Neural cell (in vitro differentiated cells): ENCODE results near the gene HMGCS2. TPM values are rescaled to one million over a fixed set of nuclear protein-coding genes. Genes with fewer than 3 reads are reported as not detected.

ENCODE experiments used
- H2AFZ ChIP-seq: fragments of 200-600, 300-800 bp; sonication (generic), shearing (Covaris generic); 2 replicates; pipeline ENCODE4 v1.6.0; 2014; ENCODE audit warnings: low read depth, mild to moderate bottlenecking, antibody characterized with exemption, low read length, moderate library complexity
- H3F3A ChIP-seq: fragments of 200-600 bp; shearing (Covaris generic); 2 replicates; pipeline ENCODE4 v1.6.1; 2016; ENCODE audit warnings: mild to moderate bottlenecking, moderate library complexity, mixed read lengths, antibody characterized with exemption, low read length; ENCODE audit not compliant: insufficient read depth, poor library complexity, severe bottlenecking
- H3K27ac ChIP-seq: fragments of 200-600, 300-800 bp; sonication (generic), shearing (Covaris generic); 2 replicates; pipeline ENCODE4 v1.5.1; 2014; ENCODE audit warnings: mild to moderate bottlenecking, low read length, moderate library complexity
- H3K27me3 ChIP-seq: fragments of 300-800, 200-600 bp; sonication (generic), shearing (Covaris generic); 2 replicates; pipeline ENCODE4 v1.6.0; 2014; ENCODE audit warnings: mild to moderate bottlenecking, low read depth, low read length, moderate library complexity; ENCODE audit not compliant: insufficient read depth
- H3K36me3 ChIP-seq: fragments of 300-800, 200-600 bp; sonication (generic), shearing (Covaris generic); 2 replicates; pipeline ENCODE4 v1.5.1; 2014; ENCODE audit warnings: mild to moderate bottlenecking, antibody characterized with exemption, low read length, moderate library complexity; ENCODE audit not compliant: insufficient read depth
- H3K4me2 ChIP-seq: fragments of 300-800, 200-600 bp; sonication (generic), shearing (Covaris generic); 2 replicates; pipeline ENCODE4 v1.6.0; 2014; ENCODE audit warnings: mild to moderate bottlenecking, low read length
- H3K4me3 ChIP-seq: fragments of 300-800, 200-600 bp; sonication (generic), shearing (Covaris generic); 2 replicates; pipeline ENCODE4 v1.5.1; 2014; ENCODE audit warnings: mild to moderate bottlenecking, low read length, moderate library complexity
- H3K79me2 ChIP-seq: fragments of 200-600 bp; shearing (Covaris generic); replicated peaks from 2 replicates; pipeline ENCODE4 v1.6.0; 2014; ENCODE audit warnings: mild to moderate bottlenecking, low read length, moderate library complexity; ENCODE audit not compliant: insufficient read depth
- H3K9ac ChIP-seq: fragments of 300-800, 200-600 bp; sonication (generic), shearing (Covaris generic); 2 replicates; pipeline ENCODE4 v1.6.1; 2016; ENCODE audit warnings: mild to moderate bottlenecking, low read length, mixed read lengths
- H3K9me2 ChIP-seq: fragments of 200-600 bp; shearing (Covaris generic); 2 replicates; pipeline ENCODE4 v1.6.1; 2016; ENCODE audit warnings: mild to moderate bottlenecking, low read length, mixed read lengths; ENCODE audit not compliant: insufficient read depth
- H3K9me3 ChIP-seq: fragments of 200-600, 300-800 bp; sonication (generic), shearing (Covaris generic); 2 replicates; pipeline ENCODE4 v1.6.1; 2016; ENCODE audit warnings: mild to moderate bottlenecking, mixed run types, low read length, moderate library complexity, mixed read lengths
- H4K20me1 ChIP-seq: fragments of 200-600 bp; shearing (Covaris generic); 2 replicates; pipeline ENCODE4 v1.6.1; 2016; ENCODE audit warnings: mild to moderate bottlenecking, mixed run types; ENCODE audit not compliant: insufficient read depth
- EP300 ChIP-seq: fragments of 450-650 bp; conservative IDR thresholded peaks from 2 replicates; pipeline ENCODE4 v1.6.1; 2014; ENCODE audit warnings: antibody characterized with exemption, mild to moderate bottlenecking, moderate library complexity; ENCODE audit not compliant: poor library complexity, severe bottlenecking
- EZH2 ChIP-seq: fragments of 200-600, 300-800 bp; shearing (Covaris generic), sonication (generic); IDR thresholded peaks from 2 replicates; pipeline ENCODE4 v1.6.1; 2014; ENCODE audit warnings: antibody characterized with exemption, low read length, borderline replicate concordance, mild to moderate bottlenecking; ENCODE audit not compliant: insufficient read depth, poor library complexity, severe bottlenecking
- MXI1 ChIP-seq: fragments of 450-650 bp; conservative IDR thresholded peaks from 2 replicates; pipeline ENCODE4 v1.6.1; 2014; ENCODE audit warnings: antibody characterized with exemption, mild to moderate bottlenecking; ENCODE audit not compliant: poor library complexity, severe bottlenecking
- POLR2AphosphoS5 ChIP-seq: IDR thresholded peaks from 2 replicates; pipeline ENCODE4 v1.6.1; 2012
- RAD21 ChIP-seq: fragments of 450-650 bp; conservative IDR thresholded peaks from 2 replicates; pipeline ENCODE4 v1.6.1; 2014; ENCODE audit warnings: antibody characterized with exemption, mild to moderate bottlenecking, moderate library complexity
- REST ChIP-seq: IDR thresholded peaks from 2 replicates; pipeline ENCODE4 v1.6.1; 2012; ENCODE audit warnings: borderline replicate concordance
- SMC3 ChIP-seq: fragments of 450-650 bp; conservative IDR thresholded peaks from 2 replicates; pipeline ENCODE4 v1.6.1; 2014; ENCODE audit warnings: antibody characterized with exemption, mild to moderate bottlenecking, moderate library complexity; ENCODE audit not compliant: poor library complexity
- TAF1 ChIP-seq: IDR thresholded peaks from 2 replicates; pipeline ENCODE4 v1.6.1; 2012; ENCODE audit warnings: low read depth
- polyA plus RNA-seq: library from polyadenylated mRNA; depleted of rRNA; stranded (reverse); fragments of >200 nt; gene quantifications from 2 replicates; pipeline ENCODE4 v1.2.3, GENCODE V29; 2014
- TF ChIP-seq, protein P1 (sequence below): fragments of 450-650 bp; IDR thresholded peaks from 2 replicates; pipeline ENCODE4 v1.5.1; 2014; ENCODE audit warnings: antibody characterized with exemption, mild to moderate bottlenecking, moderate library complexity; ENCODE audit not compliant: poor library complexity, severe bottlenecking

HMGCS2 gene
- polyA plus RNA-seq, 1 donor from 2014 or later, result not detected

DNA sequence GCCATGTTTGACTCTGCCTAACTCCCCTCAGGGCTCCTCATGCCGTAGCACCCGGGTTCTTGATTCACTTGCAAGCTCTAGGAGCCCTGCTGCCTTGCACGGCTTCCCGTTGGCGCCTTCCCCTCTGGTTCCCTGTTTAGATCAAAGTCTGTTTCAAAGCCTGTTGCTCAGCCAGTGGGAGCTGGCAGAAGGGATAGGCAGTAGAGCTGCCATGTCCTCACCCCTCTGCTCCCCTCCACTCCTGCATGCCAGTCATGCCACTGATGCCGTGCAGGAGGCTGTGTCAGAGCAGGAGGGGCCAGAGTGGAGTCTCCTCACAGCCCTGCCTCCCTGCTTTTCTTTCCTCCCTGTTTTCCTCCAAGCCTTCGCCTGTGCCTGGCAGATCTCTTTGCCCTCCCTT, 26.5 kb downstream of the HMGCS2 start:
- Histone ChIP-seq H3F3A (no peaks in the 10 kb centered on the region), H3K9me2 (no peaks in the 10 kb centered on the region), H3K9ac (no peak overlapping the region), H3K4me3 (no peak overlapping the region), H4K20me1 (no peaks in the 10 kb centered on the region), H3K79me2 (no peaks in the 10 kb centered on the region), H3K27ac (no peak overlapping the region), H3K36me3 (no peaks in the 10 kb centered on the region), H3K27me3 (no peaks in the 10 kb centered on the region), H3K9me3 (no peaks in the 10 kb centered on the region), H2AFZ (no peak overlapping the region), H3K4me2 (no peak overlapping the region)
- TF ChIP-seq SMC3, result no peak
- no peak for TF ChIP-seq RAD21
- TF ChIP-seq EP300, result no peak
- no peak for TF ChIP-seq POLR2AphosphoS5
- TF ChIP-seq TAF1, result no peak
- no peak for TF ChIP-seq EZH2
- TF ChIP-seq MXI1, result no peak
- no peak for TF ChIP-seq REST
- TF ChIP-seq, protein P1, sequence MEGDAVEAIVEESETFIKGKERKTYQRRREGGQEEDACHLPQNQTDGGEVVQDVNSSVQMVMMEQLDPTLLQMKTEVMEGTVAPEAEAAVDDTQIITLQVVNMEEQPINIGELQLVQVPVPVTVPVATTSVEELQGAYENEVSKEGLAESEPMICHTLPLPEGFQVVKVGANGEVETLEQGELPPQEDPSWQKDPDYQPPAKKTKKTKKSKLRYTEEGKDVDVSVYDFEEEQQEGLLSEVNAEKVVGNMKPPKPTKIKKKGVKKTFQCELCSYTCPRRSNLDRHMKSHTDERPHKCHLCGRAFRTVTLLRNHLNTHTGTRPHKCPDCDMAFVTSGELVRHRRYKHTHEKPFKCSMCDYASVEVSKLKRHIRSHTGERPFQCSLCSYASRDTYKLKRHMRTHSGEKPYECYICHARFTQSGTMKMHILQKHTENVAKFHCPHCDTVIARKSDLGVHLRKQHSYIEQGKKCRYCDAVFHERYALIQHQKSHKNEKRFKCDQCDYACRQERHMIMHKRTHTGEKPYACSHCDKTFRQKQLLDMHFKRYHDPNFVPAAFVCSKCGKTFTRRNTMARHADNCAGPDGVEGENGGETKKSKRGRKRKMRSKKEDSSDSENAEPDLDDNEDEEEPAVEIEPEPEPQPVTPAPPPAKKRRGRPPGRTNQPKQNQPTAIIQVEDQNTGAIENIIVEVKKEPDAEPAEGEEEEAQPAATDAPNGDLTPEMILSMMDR, result no peak

GRCh38 chr1:119740896-119741780, 27.6 kb downstream of the HMGCS2 start:
- no peak overlapping the region for H2AFZ ChIP-seq
- no peaks in the 10 kb centered on the region for H3K36me3 ChIP-seq
- no peaks in the 10 kb centered on the region for H3F3A ChIP-seq
- H3K27ac ChIP-seq, result no peak overlapping the region
- TF ChIP-seq MXI1, result no peak
- no peak for TF ChIP-seq RAD21
- TF ChIP-seq, protein P1, result no peak
- TF ChIP-seq SMC3, result no peak
- TF ChIP-seq POLR2AphosphoS5, result no peak
- no peak for TF ChIP-seq TAF1
- TF ChIP-seq EZH2, result no peak
- no peak for TF ChIP-seq EP300
- H3K9ac ChIP-seq, result no peak overlapping the region
- H3K9me2 ChIP-seq, result no peaks in the 10 kb centered on the region
- H3K27me3 ChIP-seq, result no peaks in the 10 kb centered on the region
- no peaks in the 10 kb centered on the region for H3K79me2 ChIP-seq
- no peaks in the 10 kb centered on the region for H3K9me3 ChIP-seq
- H3K4me3 ChIP-seq, result no peak overlapping the region
- H3K4me2 ChIP-seq, result no peak overlapping the region
- H4K20me1 ChIP-seq, result no peaks in the 10 kb centered on the region
